B cell (primary cell): ENCODE results near the gene AGPAT3. TPM values are rescaled to one million over a fixed set of nuclear protein-coding genes. Genes with fewer than 3 reads are reported as not detected.

ENCODE experiments used
- ATAC-seq: fragments of 200-7000 bp; cut with Tn5 transposase; one replicate; pipeline ENCODE4 v1.10.0; 2021; ENCODE audit warnings: low read depth, mild to moderate bottlenecking, moderate number of reproducible peaks, moderate library complexity
- CTCF ChIA-PET: fragments of 350-600 bp; sonication (Branson Sonifier 250); formaldehyde crosslinking; loops from one replicate; lab custom pipeline; 2021; ENCODE audit warnings: antibody characterized with exemption, inconsistent platforms; lab: Charles Lee
- POLR2A ChIA-PET: fragments of 350-600 bp; sonication (Branson Sonifier 250); formaldehyde crosslinking; loops from one replicate; lab custom pipeline; 2021; ENCODE audit warnings: antibody characterized with exemption; lab: Charles Lee
- DNase-seq: peaks from one replicate; pipeline ENCODE4 v3.0.0; 2013
- H2AFZ ChIP-seq: 2 replicates; pipeline ENCODE4 v1.6.1; 2012; ENCODE audit warnings: mild to moderate bottlenecking, low read depth, low read length; ENCODE audit not compliant: insufficient read depth, poor library complexity, severe bottlenecking
- H3K27ac ChIP-seq, 2 donors: 1 replicate in 1 of 2; 2 replicates in 1 of 2; pipeline ENCODE4 v1.5.1; 2012 to 2013; ENCODE audit warnings: low read length in 2 of 2, mild to moderate bottlenecking in 2 of 2, moderate library complexity in 1 of 2
- H3K27me3 ChIP-seq, 4 experiments: fragments of 200-600 bp in 1 of 4; sonication (generic) in 1 of 4; replicated peaks in 1 of 4; 1 replicate in 2 of 4; 2 replicates in 2 of 4; pipeline versions ENCODE4 v1.6.1 to v1.7.0; 2013 to 2016; ENCODE audit warnings: low read length in 3 of 4, mild to moderate bottlenecking in 2 of 4, mixed read lengths in 1 of 4, moderate library complexity in 1 of 4; ENCODE audit not compliant: insufficient read depth in 4 of 4, control insufficient read depth in 3 of 4; ENCODE audit errors: control extremely low read depth in 1 of 4
- H3K36me3 ChIP-seq, 2 experiments: replicated peaks in 1 of 2; 1 replicate in 1 of 2; 2 replicates in 1 of 2; pipeline versions ENCODE4 v1.6.1 to v1.7.1; 2013; ENCODE audit warnings: low read length in 1 of 2; ENCODE audit not compliant: insufficient read depth in 2 of 2, control insufficient read depth in 1 of 2; ENCODE audit errors: control extremely low read depth in 1 of 2, extremely low read depth in 1 of 2
- H3K4me1 ChIP-seq, 2 donors: fragments of 200-600 bp in 1 of 2; sonication (generic) in 1 of 2; 1 replicate in 1 of 2; 2 replicates in 1 of 2; pipeline versions ENCODE4 v1.5.1 to v1.6.1; 2013 to 2017; ENCODE audit warnings: low read length in 2 of 2; ENCODE audit not compliant: control insufficient read depth in 2 of 2, insufficient read depth in 2 of 2
- H3K4me2 ChIP-seq: replicated peaks from 2 replicates; pipeline ENCODE3; 2012; ENCODE audit warnings: mild to moderate bottlenecking, low read depth, low read length; ENCODE audit not compliant: poor library complexity, severe bottlenecking
- H3K4me3 ChIP-seq, 5 experiments: fragments of 200-600 bp in 1 of 5; sonication (generic) in 1 of 5; 1 replicate in 3 of 5; 2 replicates in 2 of 5; pipeline versions ENCODE4 v1.5.1 to v1.7.0; 2011 to 2016; ENCODE audit warnings: low read length in 4 of 5, mild to moderate bottlenecking in 4 of 5, low read depth in 2 of 5, control low read depth in 1 of 5, moderate library complexity in 1 of 5; ENCODE audit not compliant: insufficient read depth in 1 of 5; ENCODE audit errors: control extremely low read depth in 1 of 5, extremely low read depth in 1 of 5
- H3K79me2 ChIP-seq: fragments of 200-600 bp; sonication (generic); one replicate; pipeline ENCODE4 v1.6.0; 2016; ENCODE audit warnings: low read length; ENCODE audit not compliant: control insufficient read depth, insufficient read depth
- H3K9ac ChIP-seq: fragments of 200-600 bp; sonication (generic); 2 replicates; pipeline ENCODE4 v1.6.1; 2017; ENCODE audit warnings: mild to moderate bottlenecking, low read length, moderate library complexity
- H3K9me3 ChIP-seq, 3 donors: one replicate each; pipeline versions ENCODE4 v1.6.1 to v1.7.1; 2013; ENCODE audit warnings: low read length in 2 of 3; ENCODE audit not compliant: control insufficient read depth in 2 of 3, insufficient read depth in 1 of 3; ENCODE audit errors: control extremely low read depth in 1 of 3
- H4K20me1 ChIP-seq: 2 replicates; pipeline ENCODE4 v1.6.0; 2012; ENCODE audit warnings: mild to moderate bottlenecking, low read length; ENCODE audit not compliant: insufficient read depth, control insufficient read depth, poor library complexity, severe bottlenecking
- H3K27ac Mint-ChIP-seq: one replicate; pipeline ENCODE4 v1.8.0; 2021; ENCODE audit warnings: mixed read lengths
- H3K27me3 Mint-ChIP-seq: one replicate; pipeline ENCODE4 v1.8.0; 2021; ENCODE audit warnings: mixed read lengths
- H3K4me1 Mint-ChIP-seq: one replicate; pipeline ENCODE4 v1.8.0; 2021; ENCODE audit warnings: mixed read lengths
- H3K4me3 Mint-ChIP-seq: one replicate; pipeline ENCODE4 v1.8.0; 2021; ENCODE audit warnings: mixed read lengths
- H3K9me3 Mint-ChIP-seq: one replicate; pipeline ENCODE4 v1.8.0; 2022; ENCODE audit warnings: mixed read lengths; ENCODE audit not compliant: insufficient read depth
- EZH2 ChIP-seq: IDR thresholded peaks from 2 replicates; pipeline ENCODE4 v1.6.1; 2012; ENCODE audit warnings: borderline replicate concordance, low read depth, mild to moderate bottlenecking, moderate library complexity, low read length; ENCODE audit not compliant: insufficient read depth, poor library complexity, severe bottlenecking
- WGBS: methylation state at CpG from one replicate; pipeline ENCODE4 v1.1.5; 2013; ENCODE audit warnings: missing lambda C conversion rate; ENCODE audit not compliant: insufficient coverage; 5-methylcytosine and 5-hydroxymethylcytosine counted together
- intact Hi-C: fragments of 100-400 bp; cut with micrococcal nuclease; formaldehyde crosslinking; loops from one replicate; pipeline ENCODE4 v1.10.0; 2022
- polyA plus RNA-seq: library from polyadenylated mRNA; depleted of rRNA; stranded (reverse); fragments of >200 nt; gene quantifications from 2 replicates; pipeline ENCODE4 v1.2.3, GENCODE V29; 2012
- total RNA-seq, 2 donors: library from RNA; stranded (reverse); fragments of 120-200 nt in 1 of 2; gene quantifications; 1 replicate in 1 of 2; 2 replicates in 1 of 2; pipeline versions ENCODE4 v1.2.3 to v1.2.4, GENCODE V29; 2013 to 2022
- TF ChIP-seq, protein P1 (sequence below): fragments of 200-600 bp; IDR thresholded peaks from one replicate; pipeline ENCODE4 v1.8.0; 2022; ENCODE audit warnings: antibody characterized with exemption, mild to moderate bottlenecking

Gene AGPAT3
- total and polyA plus RNA-seq, 2 donors (not counting 1 experiment from before 2014, with no cell fraction given): 14.3 to 49.3 TPM

GRCh38 chr21:43953021-43953420 is 88.0 kb downstream of the AGPAT3 start:
- Histone ChIP-seq H3K27ac (no peak overlapping the region), H2AFZ (no peak overlapping the region), H3K36me3 (peaks cover 0 to 2% of the 10 kb centered on the region in 2 experiments), H3K4me2 (no peak overlapping the region), H3K9me3 (peaks cover 0 to 18% (median 3%) of the 10 kb centered on the region in 3 donors), H3K4me1 (peaks cover 18 to 24% of the 10 kb centered on the region in 2 donors), H3K4me3 (no peak overlapping the region), H3K79me2 (peaks cover 34% of the 10 kb centered on the region), H3K9ac (no peak overlapping the region), H3K27me3 (no peaks in the 10 kb centered on the region), H4K20me1 (peaks cover 55% of the 10 kb centered on the region)
- DNase-seq: no peak
- Mint-ChIP-seq H3K9me3 (no peaks in the 10 kb centered on the region), H3K27me3 (no peaks in the 10 kb centered on the region), H3K4me1 (peaks cover 24% of the 10 kb centered on the region), H3K27ac (no peak overlapping the region), H3K4me3 (no peak overlapping the region)
- intact Hi-C loops: no loop called here
- WGBS: 88% methylated on average over 14 of the region's 17 CpGs
- TF ChIP-seq, protein P1, sequence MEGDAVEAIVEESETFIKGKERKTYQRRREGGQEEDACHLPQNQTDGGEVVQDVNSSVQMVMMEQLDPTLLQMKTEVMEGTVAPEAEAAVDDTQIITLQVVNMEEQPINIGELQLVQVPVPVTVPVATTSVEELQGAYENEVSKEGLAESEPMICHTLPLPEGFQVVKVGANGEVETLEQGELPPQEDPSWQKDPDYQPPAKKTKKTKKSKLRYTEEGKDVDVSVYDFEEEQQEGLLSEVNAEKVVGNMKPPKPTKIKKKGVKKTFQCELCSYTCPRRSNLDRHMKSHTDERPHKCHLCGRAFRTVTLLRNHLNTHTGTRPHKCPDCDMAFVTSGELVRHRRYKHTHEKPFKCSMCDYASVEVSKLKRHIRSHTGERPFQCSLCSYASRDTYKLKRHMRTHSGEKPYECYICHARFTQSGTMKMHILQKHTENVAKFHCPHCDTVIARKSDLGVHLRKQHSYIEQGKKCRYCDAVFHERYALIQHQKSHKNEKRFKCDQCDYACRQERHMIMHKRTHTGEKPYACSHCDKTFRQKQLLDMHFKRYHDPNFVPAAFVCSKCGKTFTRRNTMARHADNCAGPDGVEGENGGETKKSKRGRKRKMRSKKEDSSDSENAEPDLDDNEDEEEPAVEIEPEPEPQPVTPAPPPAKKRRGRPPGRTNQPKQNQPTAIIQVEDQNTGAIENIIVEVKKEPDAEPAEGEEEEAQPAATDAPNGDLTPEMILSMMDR: no peak
- TF ChIP-seq EZH2: no peak
- ChIA-PET POLR2A (no interaction called here), CTCF (no interaction called here)
- no peak for ATAC-seq

DNA sequence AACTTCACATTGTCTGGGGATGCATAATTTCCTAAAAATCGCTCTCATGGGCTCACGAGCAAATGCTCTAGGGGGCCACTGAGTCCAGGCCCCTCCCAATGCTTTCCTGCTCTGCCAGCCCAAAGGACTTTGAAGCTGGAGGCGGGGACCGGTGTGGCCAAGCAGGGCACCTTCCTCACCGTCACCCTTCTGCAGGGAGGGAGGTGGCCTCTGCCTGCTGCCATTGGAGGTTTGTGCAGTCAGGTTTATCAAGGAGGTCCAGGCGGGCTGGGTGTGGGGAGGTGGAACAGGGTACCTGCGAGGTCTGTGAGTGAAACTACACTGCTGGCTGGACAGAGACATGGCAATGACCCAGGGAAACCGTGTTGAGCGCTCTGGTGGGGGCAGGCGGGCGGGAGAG is 89.0 kb downstream of the AGPAT3 start:
- no peak for DNase-seq
- whole genome bisulfite sequencing: 92% methylated on average over 11 of the region's 11 CpGs
- intact Hi-C loops: no loop called here
- Histone ChIP-seq H3K27me3 (no peaks in the 10 kb centered on the region), H2AFZ (no peak overlapping the region), H3K36me3 (peaks cover 0 to 2% of the 10 kb centered on the region in 2 experiments), H3K9ac (no peak overlapping the region), H3K4me2 (no peak overlapping the region), H3K79me2 (peaks cover 40% of the 10 kb centered on the region), H3K9me3 (peaks cover 0 to 8% (median 0%) of the 10 kb centered on the region in 3 donors), H3K4me1 (peaks cover 24 to 30% of the 10 kb centered on the region in 2 donors), H4K20me1 (peaks cover 62% of the 10 kb centered on the region), H3K27ac (no peak overlapping the region), H3K4me3 (no peak overlapping the region)
- no peaks in the 10 kb centered on the region for H3K9me3 Mint-ChIP-seq
- ChIA-PET POLR2A (no interaction called here), CTCF (no interaction called here)
- no peaks in the 10 kb centered on the region for H3K27me3 Mint-ChIP-seq
- peaks cover 24% of the 10 kb centered on the region for H3K4me1 Mint-ChIP-seq
- no peak overlapping the region for H3K27ac Mint-ChIP-seq
- H3K4me3 Mint-ChIP-seq: no peak overlapping the region
- TF ChIP-seq EZH2: no peak
- TF ChIP-seq, protein P1: no peak
- ATAC-seq: no peak
